Dedifferentiated amniotic fluid mesenchymal stem cell (primary cell): ENCODE data around the gene TAPBP.
"Not testable (repeated sequence)": the region's sequence is repeated elsewhere in the genome, so short reads cannot be mapped to it uniquely, and the experiment has no call there.

ENCODE experiments used
- DNase-seq: peaks from one replicate; pipeline ENCODE4 v3.0.0-alpha.2; 2016; ENCODE audit errors: extremely low spot score

TAPBP gene

GRCh38 chr6:33313709-33314514 lies at the start of gene TAPBP:
TSS of gene TAPBP (minus strand) at chr6:33314078. CDS start at chr6:33314041, 37 bp downstream.
- DNase-seq, result peak; percentile 60

- DNase-seq, result not testable (repeated sequence)
Observed at GRCh38 chr6:33363486-33363885, 49.6 kb upstream of the TAPBP start.

- no peak for DNase-seq
Observed at GRCh38 chr6:33359331-33359730, 45.5 kb upstream of the TAPBP start.

GRCh38 chr6:33357160-33357871 lies 43.4 kb upstream of the TAPBP start:
- DNase-seq, result not testable (repeated sequence)

- no peak for DNase-seq
Observed at GRCh38 chr6:33356295-33356694, 42.4 kb upstream of the TAPBP start.

- not testable (repeated sequence) for DNase-seq
Observed at GRCh38 chr6:33355860-33356259, 42.0 kb upstream of the TAPBP start.

GRCh38 chr6:33347816-33348215 lies 33.9 kb upstream of the TAPBP start:
- no peak for DNase-seq

GRCh38 chr6:33346972-33347371 lies 33.1 kb upstream of the TAPBP start:
- not testable (repeated sequence) for DNase-seq

- peak; percentile 70 for DNase-seq
Observed at GRCh38 chr6:33344701-33345697, 31.1 kb upstream of the TAPBP start.

GRCh38 chr6:33343953-33344611 lies 30.2 kb upstream of the TAPBP start:
- no peak for DNase-seq

GRCh38 chr6:33343606-33343952 lies 29.7 kb upstream of the TAPBP start:
- DNase-seq, result not testable (repeated sequence)

- DNase-seq, result no peak
Observed at GRCh38 chr6:33339193-33339592, 25.3 kb upstream of the TAPBP start.

- no peak for DNase-seq
Observed at GRCh38 chr6:33336495-33336894, 22.6 kb upstream of the TAPBP start.

GRCh38 chr6:33335916-33336315 lies 22.0 kb upstream of the TAPBP start:
- DNase-seq, result no peak

- no peak for DNase-seq
Observed at GRCh38 chr6:33333666-33334065, 19.8 kb upstream of the TAPBP start.

GRCh38 chr6:33330736-33331135 lies 16.9 kb upstream of the TAPBP start:
- DNase-seq, result no peak

- DNase-seq, result no peak
Observed at GRCh38 chr6:33329058-33329457, 15.2 kb upstream of the TAPBP start.

- DNase-seq, result no peak
Observed at GRCh38 chr6:33324125-33324524, 10.2 kb upstream of the TAPBP start.

GRCh38 chr6:33323623-33323948 lies 9.7 kb upstream of the TAPBP start:
- no peak for DNase-seq

- no peak for DNase-seq
Observed at GRCh38 chr6:33321227-33321626, 7.3 kb upstream of the TAPBP start.

GRCh38 chr6:33320315-33321181 lies 6.7 kb upstream of the TAPBP start:
- DNase-seq, result peak; percentile 69
